HepG2 (cell line): ENCODE data around the gene CCDC106. TPM values are rescaled to one million over a fixed set of nuclear protein-coding genes. Genes with fewer than 3 reads are reported as not detected.

Experiments used
- BRCA1 ChIP-seq: sonication (generic); formaldehyde crosslinking; IDR thresholded peaks from 2 replicates; pipeline ENCODE4 v1.4.0; 2020; ENCODE audit warnings: missing genetic modification reagents
- CHD4 ChIP-seq: fragments of 200-600 bp; sonication (generic); IDR thresholded peaks from 2 replicates; pipeline ENCODE4 v1.7.0; 2017; ENCODE audit warnings: mild to moderate bottlenecking, low read length, borderline replicate concordance
- GATA4 ChIP-seq: sonication (generic); IDR thresholded peaks from 2 replicates; pipeline ENCODE4 v1.6.1; 2016; ENCODE audit warnings: antibody characterized with exemption, low read depth, borderline replicate concordance
- RAD51 ChIP-seq: fragments of 450-650 bp; IDR thresholded peaks from 2 replicates; pipeline ENCODE4 v1.6.1; 2016; ENCODE audit warnings: borderline replicate concordance
- polyA plus RNA-seq, 8 experiments: library from polyadenylated mRNA; depleted of rRNA in 3 of 8; stranded (reverse) in 7 of 8; unstranded in 1 of 8; fragments of >200 nt; fragmentation: Illumina TruSeq in 4 of 8; extraction: Trizol in 4 of 8; gene quantifications; 2 replicates each; pipeline versions ENCODE4 v1.2.1 to v1.2.3, GENCODE V29; 2011 to 2016; ENCODE audit warnings: low read depth in 4 of 8, missing spikeins in 1 of 8, mixed read lengths in 1 of 8; ENCODE audit not compliant: insufficient read depth in 1 of 8
- total RNA-seq, 5 experiments: library from RNA; depleted of rRNA; stranded (reverse); fragments of >200 nt; fragmentation: Illumina TruSeq; extraction: Trizol; gene quantifications; 2 replicates each; pipeline ENCODE4 v1.2.3, GENCODE V29; 2016; ENCODE audit warnings: low read depth in 1 of 5
- TF ChIP-seq, protein P1 (sequence below): IDR thresholded peaks from 2 replicates; pipeline ENCODE4 v1.6.1; 2018; ENCODE audit warnings: missing genetic modification reagents
- TF ChIP-seq, protein P2 (sequence below): sonication (generic); formaldehyde crosslinking; IDR thresholded peaks from 2 replicates; pipeline ENCODE4 v1.8.0; 2022; ENCODE audit warnings: mild to moderate bottlenecking, missing genetic modification reagents, moderate library complexity
- TF ChIP-seq, protein P3 (sequence below): sonication (generic); formaldehyde crosslinking; IDR thresholded peaks from 2 replicates; pipeline ENCODE4 v1.4.0; 2020; ENCODE audit warnings: mild to moderate bottlenecking, missing genetic modification reagents
- TF ChIP-seq, protein P4 (sequence below), 2 experiments: fragments of 450-650 bp in 1 of 2; sonication (generic) in 1 of 2; formaldehyde crosslinking in 1 of 2; IDR thresholded peaks; 2 replicates each; pipeline versions ENCODE4 v1.6.1 to v1.8.0; 2016 to 2022; ENCODE audit warnings: antibody characterized with exemption in 1 of 2, mild to moderate bottlenecking in 1 of 2, missing genetic modification reagents in 1 of 2

Gene CCDC106
- total and polyA plus RNA-seq, 2 of the 13 experiments (the other 11 are each of a cell fraction or from before 2014, with no cell fraction given), result 4.7 to 8.8 TPM

DNA sequence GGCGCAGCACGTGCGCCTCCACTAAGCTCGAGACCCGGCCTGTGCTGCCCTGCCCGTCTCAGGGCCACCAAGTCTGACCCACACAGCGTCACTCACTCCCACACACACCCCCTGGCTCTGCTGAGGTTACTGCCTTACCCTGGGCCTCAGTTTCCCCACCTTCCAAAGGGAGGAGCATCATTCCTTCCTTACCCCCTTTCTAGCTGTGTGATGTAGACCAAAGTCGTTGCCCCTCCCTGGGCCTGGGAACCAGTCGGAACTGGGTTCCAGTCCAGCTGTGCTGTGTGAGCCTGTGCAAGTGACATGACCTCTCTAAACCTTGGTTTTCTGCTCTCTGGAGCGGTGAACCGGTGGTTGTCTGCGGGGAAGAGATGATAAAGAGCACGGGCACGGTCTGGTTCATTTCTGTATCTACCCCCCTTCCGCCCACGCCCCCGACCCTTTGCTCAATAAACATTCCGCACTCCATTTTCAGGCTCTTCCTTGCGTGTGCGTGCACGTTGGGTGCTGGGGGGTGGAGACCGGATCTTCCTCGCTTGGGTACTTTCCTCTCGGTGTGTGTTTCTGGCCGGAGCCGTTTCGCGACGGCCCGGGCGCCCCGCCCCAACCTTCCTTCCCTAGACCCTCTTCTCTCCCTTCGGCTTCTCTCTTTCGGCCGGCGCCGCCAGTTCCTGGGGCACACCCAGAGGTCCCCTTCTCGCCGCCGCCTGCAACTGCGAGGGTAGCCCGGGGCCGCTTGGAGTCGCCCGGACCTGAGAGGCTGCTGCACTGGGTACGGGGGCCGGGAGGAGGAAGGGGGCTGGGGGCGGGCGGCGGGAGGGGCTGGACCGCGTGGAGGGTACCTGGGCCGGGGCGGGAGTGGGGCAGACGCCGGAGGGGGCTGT lies 4.8 kb upstream of the CCDC106 start, which contains the start of gene ZNF581 (continued):
- TF ChIP-seq, protein P1, sequence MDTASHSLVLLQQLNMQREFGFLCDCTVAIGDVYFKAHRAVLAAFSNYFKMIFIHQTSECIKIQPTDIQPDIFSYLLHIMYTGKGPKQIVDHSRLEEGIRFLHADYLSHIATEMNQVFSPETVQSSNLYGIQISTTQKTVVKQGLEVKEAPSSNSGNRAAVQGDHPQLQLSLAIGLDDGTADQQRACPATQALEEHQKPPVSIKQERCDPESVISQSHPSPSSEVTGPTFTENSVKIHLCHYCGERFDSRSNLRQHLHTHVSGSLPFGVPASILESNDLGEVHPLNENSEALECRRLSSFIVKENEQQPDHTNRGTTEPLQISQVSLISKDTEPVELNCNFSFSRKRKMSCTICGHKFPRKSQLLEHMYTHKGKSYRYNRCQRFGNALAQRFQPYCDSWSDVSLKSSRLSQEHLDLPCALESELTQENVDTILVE (CRISPR knock-in tag), result peak; percentile 90
- TF ChIP-seq, protein P2, sequence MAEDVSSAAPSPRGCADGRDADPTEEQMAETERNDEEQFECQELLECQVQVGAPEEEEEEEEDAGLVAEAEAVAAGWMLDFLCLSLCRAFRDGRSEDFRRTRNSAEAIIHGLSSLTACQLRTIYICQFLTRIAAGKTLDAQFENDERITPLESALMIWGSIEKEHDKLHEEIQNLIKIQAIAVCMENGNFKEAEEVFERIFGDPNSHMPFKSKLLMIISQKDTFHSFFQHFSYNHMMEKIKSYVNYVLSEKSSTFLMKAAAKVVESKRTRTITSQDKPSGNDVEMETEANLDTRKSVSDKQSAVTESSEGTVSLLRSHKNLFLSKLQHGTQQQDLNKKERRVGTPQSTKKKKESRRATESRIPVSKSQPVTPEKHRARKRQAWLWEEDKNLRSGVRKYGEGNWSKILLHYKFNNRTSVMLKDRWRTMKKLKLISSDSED (CRISPR knock-in tag), result no peak
- peak; percentile 22; the same call in 1 of the 2 replicates for TF ChIP-seq GATA4
- TF ChIP-seq, protein P3, sequence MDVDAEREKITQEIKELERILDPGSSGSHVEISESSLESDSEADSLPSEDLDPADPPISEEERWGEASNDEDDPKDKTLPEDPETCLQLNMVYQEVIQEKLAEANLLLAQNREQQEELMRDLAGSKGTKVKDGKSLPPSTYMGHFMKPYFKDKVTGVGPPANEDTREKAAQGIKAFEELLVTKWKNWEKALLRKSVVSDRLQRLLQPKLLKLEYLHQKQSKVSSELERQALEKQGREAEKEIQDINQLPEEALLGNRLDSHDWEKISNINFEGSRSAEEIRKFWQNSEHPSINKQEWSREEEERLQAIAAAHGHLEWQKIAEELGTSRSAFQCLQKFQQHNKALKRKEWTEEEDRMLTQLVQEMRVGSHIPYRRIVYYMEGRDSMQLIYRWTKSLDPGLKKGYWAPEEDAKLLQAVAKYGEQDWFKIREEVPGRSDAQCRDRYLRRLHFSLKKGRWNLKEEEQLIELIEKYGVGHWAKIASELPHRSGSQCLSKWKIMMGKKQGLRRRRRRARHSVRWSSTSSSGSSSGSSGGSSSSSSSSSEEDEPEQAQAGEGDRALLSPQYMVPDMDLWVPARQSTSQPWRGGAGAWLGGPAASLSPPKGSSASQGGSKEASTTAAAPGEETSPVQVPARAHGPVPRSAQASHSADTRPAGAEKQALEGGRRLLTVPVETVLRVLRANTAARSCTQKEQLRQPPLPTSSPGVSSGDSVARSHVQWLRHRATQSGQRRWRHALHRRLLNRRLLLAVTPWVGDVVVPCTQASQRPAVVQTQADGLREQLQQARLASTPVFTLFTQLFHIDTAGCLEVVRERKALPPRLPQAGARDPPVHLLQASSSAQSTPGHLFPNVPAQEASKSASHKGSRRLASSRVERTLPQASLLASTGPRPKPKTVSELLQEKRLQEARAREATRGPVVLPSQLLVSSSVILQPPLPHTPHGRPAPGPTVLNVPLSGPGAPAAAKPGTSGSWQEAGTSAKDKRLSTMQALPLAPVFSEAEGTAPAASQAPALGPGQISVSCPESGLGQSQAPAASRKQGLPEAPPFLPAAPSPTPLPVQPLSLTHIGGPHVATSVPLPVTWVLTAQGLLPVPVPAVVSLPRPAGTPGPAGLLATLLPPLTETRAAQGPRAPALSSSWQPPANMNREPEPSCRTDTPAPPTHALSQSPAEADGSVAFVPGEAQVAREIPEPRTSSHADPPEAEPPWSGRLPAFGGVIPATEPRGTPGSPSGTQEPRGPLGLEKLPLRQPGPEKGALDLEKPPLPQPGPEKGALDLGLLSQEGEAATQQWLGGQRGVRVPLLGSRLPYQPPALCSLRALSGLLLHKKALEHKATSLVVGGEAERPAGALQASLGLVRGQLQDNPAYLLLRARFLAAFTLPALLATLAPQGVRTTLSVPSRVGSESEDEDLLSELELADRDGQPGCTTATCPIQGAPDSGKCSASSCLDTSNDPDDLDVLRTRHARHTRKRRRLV (CRISPR knock-in tag), result 0 out of 2 replicates have a peak, but pooled peaks have one; percentile 19
- no peak for TF ChIP-seq CHD4
- TF ChIP-seq BRCA1 (CRISPR knock-in tag), result no peak
- TF ChIP-seq RAD51, result no peak
- TF ChIP-seq, protein P4, sequence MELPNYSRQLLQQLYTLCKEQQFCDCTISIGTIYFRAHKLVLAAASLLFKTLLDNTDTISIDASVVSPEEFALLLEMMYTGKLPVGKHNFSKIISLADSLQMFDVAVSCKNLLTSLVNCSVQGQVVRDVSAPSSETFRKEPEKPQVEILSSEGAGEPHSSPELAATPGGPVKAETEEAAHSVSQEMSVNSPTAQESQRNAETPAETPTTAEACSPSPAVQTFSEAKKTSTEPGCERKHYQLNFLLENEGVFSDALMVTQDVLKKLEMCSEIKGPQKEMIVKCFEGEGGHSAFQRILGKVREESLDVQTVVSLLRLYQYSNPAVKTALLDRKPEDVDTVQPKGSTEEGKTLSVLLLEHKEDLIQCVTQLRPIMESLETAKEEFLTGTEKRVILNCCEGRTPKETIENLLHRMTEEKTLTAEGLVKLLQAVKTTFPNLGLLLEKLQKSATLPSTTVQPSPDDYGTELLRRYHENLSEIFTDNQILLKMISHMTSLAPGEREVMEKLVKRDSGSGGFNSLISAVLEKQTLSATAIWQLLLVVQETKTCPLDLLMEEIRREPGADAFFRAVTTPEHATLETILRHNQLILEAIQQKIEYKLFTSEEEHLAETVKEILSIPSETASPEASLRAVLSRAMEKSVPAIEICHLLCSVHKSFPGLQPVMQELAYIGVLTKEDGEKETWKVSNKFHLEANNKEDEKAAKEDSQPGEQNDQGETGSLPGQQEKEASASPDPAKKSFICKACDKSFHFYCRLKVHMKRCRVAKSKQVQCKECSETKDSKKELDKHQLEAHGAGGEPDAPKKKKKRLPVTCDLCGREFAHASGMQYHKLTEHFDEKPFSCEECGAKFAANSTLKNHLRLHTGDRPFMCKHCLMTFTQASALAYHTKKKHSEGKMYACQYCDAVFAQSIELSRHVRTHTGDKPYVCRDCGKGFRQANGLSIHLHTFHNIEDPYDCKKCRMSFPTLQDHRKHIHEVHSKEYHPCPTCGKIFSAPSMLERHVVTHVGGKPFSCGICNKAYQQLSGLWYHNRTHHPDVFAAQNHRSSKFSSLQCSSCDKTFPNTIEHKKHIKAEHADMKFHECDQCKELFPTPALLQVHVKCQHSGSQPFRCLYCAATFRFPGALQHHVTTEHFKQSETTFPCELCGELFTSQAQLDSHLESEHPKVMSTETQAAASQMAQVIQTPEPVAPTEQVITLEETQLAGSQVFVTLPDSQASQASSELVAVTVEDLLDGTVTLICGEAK (IDR thresholded peaks at IDR 0.05), result peak; percentile 64
- TF ChIP-seq, protein P4 (CRISPR knock-in tag; IDR thresholded peaks at IDR 0.05), result no peak
